ENCODE results near the gene FAM83E. TPM values are rescaled to one million over a fixed set of nuclear protein-coding genes. Genes with fewer than 3 reads are reported as not detected.
A peak's percentile ranks its signal among the peaks of the same experiment; 100 is the strongest.

The FAM83E gene
- total RNA-seq, 1 experiment from 2014 or later, result 8.8 TPM

GRCh38 chr19:48629599-48630295, 14.9 kb upstream of the FAM83E start (continued):
- TF ChIP-seq JAZF1 (CRISPR knock-in tag; IDR thresholded peaks at IDR 0.05), result no peak
- TF ChIP-seq ZNF423 (CRISPR knock-in tag; IDR thresholded peaks at IDR 0.05), result no peak
- TF ChIP-seq, protein P1, sequence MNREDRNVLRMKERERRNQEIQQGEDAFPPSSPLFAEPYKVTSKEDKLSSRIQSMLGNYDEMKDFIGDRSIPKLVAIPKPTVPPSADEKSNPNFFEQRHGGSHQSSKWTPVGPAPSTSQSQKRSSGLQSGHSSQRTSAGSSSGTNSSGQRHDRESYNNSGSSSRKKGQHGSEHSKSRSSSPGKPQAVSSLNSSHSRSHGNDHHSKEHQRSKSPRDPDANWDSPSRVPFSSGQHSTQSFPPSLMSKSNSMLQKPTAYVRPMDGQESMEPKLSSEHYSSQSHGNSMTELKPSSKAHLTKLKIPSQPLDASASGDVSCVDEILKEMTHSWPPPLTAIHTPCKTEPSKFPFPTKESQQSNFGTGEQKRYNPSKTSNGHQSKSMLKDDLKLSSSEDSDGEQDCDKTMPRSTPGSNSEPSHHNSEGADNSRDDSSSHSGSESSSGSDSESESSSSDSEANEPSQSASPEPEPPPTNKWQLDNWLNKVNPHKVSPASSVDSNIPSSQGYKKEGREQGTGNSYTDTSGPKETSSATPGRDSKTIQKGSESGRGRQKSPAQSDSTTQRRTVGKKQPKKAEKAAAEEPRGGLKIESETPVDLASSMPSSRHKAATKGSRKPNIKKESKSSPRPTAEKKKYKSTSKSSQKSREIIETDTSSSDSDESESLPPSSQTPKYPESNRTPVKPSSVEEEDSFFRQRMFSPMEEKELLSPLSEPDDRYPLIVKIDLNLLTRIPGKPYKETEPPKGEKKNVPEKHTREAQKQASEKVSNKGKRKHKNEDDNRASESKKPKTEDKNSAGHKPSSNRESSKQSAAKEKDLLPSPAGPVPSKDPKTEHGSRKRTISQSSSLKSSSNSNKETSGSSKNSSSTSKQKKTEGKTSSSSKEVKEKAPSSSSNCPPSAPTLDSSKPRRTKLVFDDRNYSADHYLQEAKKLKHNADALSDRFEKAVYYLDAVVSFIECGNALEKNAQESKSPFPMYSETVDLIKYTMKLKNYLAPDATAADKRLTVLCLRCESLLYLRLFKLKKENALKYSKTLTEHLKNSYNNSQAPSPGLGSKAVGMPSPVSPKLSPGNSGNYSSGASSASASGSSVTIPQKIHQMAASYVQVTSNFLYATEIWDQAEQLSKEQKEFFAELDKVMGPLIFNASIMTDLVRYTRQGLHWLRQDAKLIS (CRISPR knock-in tag; IDR thresholded peaks at IDR 0.05; ENCODE audit: borderline replicate concordance), result no peak; the same call in 1 of the 2 replicates

- Mint-ChIP-seq H3K4me3 (peak overlapping the region; percentile 71), H3K4me1 (peaks cover 31% of the 10 kb centered on the region)
These were observed 14.4 kb upstream of the FAM83E start for GRCh38 chr19:48629297-48629598.

DNA sequence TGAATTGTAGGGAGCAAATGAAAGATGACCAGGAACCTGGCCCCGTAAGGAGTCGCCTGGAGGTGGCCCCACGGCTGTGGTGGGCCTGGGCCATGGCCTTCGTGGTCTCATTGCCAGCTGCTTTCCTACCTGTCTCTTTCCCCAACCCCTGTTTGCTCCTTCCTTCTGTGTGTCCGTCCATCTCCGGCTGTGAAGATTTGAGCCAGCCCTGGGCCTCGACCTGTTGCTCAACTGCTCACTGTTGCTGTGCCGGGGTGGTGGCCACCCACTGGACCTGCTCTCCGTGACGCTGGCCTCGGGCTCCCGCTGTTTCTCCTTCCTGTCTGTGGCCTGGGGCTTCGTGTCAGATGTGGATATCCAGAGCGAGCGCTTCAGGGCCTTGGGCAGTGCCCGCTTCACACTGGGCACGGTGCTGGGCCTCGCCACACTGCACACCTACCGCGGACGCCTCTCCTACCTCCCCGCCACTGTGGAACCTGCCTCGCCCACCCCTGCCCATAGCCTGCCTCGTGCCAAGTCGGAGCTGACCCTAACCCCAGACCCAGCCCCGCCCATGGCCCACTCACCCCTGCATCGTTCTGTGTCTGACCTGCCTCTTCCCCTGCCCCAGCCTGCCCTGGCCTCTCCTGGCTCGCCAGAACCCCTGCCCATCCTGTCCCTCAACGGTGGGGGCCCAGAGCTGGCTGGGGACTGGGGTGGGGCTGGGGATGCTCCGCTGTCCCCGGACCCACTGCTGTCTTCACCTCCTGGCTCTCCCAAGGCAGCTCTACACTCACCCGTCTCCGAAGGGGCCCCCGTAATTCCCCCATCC, 13.8 kb upstream of the FAM83E start:
- no peak overlapping the region for H3K4me3 Mint-ChIP-seq
- no peaks in the 10 kb centered on the region for H3K36me3 Mint-ChIP-seq
- ChIA-PET POLR2A (interaction anchor here (0.7 to 3.4 kb wide), 4 partner anchors 10 to 335 kb away, joined by 3 to 23 read pairs (median 12); partner anchors contain the start of genes CA11, RPL18 and SPHK2), CTCF (interaction anchor here (0.8 to 3.0 kb wide), 7 partner anchors 10 to 185 kb away, joined by 3 to 20 read pairs (median 7); partner anchors contain the start of genes CA11, RPL18 and SPHK2)
- DNase-seq (ENCODE audit: low spot score) (no peak), ATAC-seq (no peak)
- no peaks in the 10 kb centered on the region for H3K9me3 Mint-ChIP-seq
- no peaks in the 10 kb centered on the region for H3K27me3 Mint-ChIP-seq (ENCODE audit: low read depth)
- H3K27ac Mint-ChIP-seq, result peak overlapping the region; percentile 8
- H3K4me1 Mint-ChIP-seq, result peaks cover 27% of the 10 kb centered on the region
- TF ChIP-seq ZNF219 (CRISPR knock-in tag; IDR thresholded peaks at IDR 0.05; ENCODE audit: borderline replicate concordance) (no peak), ZNF138 (CRISPR knock-in tag; conservative IDR thresholded peaks at IDR 0.05) (no peak), ATF6 (CRISPR knock-in tag; IDR thresholded peaks at IDR 0.05) (no peak), EMX1 (CRISPR knock-in tag; IDR thresholded peaks at IDR 0.05) (no peak), FOXK1 (CRISPR knock-in tag; IDR thresholded peaks at IDR 0.05) (no peak), SOX15 (CRISPR knock-in tag; IDR thresholded peaks at IDR 0.05) (no peak), FOXJ3 (CRISPR knock-in tag; IDR thresholded peaks at IDR 0.05; ENCODE audit: borderline replicate concordance) (no peak)
- TF ChIP-seq, protein P2, sequence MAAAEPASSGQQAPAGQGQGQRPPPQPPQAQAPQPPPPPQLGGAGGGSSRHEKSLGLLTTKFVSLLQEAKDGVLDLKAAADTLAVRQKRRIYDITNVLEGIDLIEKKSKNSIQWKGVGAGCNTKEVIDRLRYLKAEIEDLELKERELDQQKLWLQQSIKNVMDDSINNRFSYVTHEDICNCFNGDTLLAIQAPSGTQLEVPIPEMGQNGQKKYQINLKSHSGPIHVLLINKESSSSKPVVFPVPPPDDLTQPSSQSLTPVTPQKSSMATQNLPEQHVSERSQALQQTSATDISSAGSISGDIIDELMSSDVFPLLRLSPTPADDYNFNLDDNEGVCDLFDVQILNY (CRISPR knock-in tag; IDR thresholded peaks at IDR 0.05), result no peak
- TF ChIP-seq, protein P3, sequence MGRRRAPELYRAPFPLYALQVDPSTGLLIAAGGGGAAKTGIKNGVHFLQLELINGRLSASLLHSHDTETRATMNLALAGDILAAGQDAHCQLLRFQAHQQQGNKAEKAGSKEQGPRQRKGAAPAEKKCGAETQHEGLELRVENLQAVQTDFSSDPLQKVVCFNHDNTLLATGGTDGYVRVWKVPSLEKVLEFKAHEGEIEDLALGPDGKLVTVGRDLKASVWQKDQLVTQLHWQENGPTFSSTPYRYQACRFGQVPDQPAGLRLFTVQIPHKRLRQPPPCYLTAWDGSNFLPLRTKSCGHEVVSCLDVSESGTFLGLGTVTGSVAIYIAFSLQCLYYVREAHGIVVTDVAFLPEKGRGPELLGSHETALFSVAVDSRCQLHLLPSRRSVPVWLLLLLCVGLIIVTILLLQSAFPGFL (CRISPR knock-in tag; IDR thresholded peaks at IDR 0.05; ENCODE audit: borderline replicate concordance), result no peak

More at GRCh38 chr19:48629297-48629598, 14.4 kb upstream of the FAM83E start:
- POLR2A ChIA-PET, result interaction anchor here (0.7 to 3.4 kb wide), 4 partner anchors 11 to 335 kb away, joined by 3 to 23 read pairs (median 13); partner anchors contain the start of genes CA11, RPL18 and SPHK2
- peak overlapping the region; percentile 99 for H3K27ac Mint-ChIP-seq
- TF ChIP-seq ZNF121 (CRISPR knock-in tag; IDR thresholded peaks at IDR 0.05), result no peak
- no peak for TF ChIP-seq ZNF138 (CRISPR knock-in tag; conservative IDR thresholded peaks at IDR 0.05)
- TF ChIP-seq NFE2L1 (CRISPR knock-in tag; IDR thresholded peaks at IDR 0.05), result no peak
- no peak for TF ChIP-seq ZNF423 (CRISPR knock-in tag; IDR thresholded peaks at IDR 0.05)
- TF ChIP-seq SOX15 (CRISPR knock-in tag; IDR thresholded peaks at IDR 0.05), result no peak
- TF ChIP-seq ATF1 (CRISPR knock-in tag; IDR thresholded peaks at IDR 0.05), result no peak
- TF ChIP-seq, protein P1 (CRISPR knock-in tag; IDR thresholded peaks at IDR 0.05; ENCODE audit: borderline replicate concordance), result no peak
- no peak for TF ChIP-seq SMAD4 (CRISPR knock-in tag; IDR thresholded peaks at IDR 0.05)
- no peak for TF ChIP-seq SP1 (CRISPR knock-in tag; conservative IDR thresholded peaks at IDR 0.05)
- no peak for TF ChIP-seq ETV6 (CRISPR knock-in tag; IDR thresholded peaks at IDR 0.05)
- DNase-seq (ENCODE audit: low spot score) (no peak), ATAC-seq (no peak)
- no peaks in the 10 kb centered on the region for H3K36me3 Mint-ChIP-seq
- H3K27me3 Mint-ChIP-seq (ENCODE audit: low read depth), result no peaks in the 10 kb centered on the region
- no peaks in the 10 kb centered on the region for H3K9me3 Mint-ChIP-seq
- CTCF ChIA-PET, result interaction anchor here (0.8 to 3.0 kb wide), 12 partner anchors 10 to 295 kb away, joined by 3 to 20 read pairs (median 6); partner anchors contain the start of genes CA11, FAM83E, RPL18 and SPHK2
